Gastroesophageal sphincter (tissue), 4 donors: ENCODE measurements around the gene AMZ1. TPM values are rescaled to one million over a fixed set of nuclear protein-coding genes. Genes with fewer than 3 reads are reported as not detected.
A peak's percentile ranks its signal among the peaks of the same experiment; 100 is the strongest.

ENCODE experiments used
- ATAC-seq: fragments of 150-250 bp; one replicate; pipeline ENCODE4 v1.9.1; 2016; ENCODE audit warnings: mild to moderate bottlenecking, moderate library complexity
- H3K27ac ChIP-seq, 4 donors: fragments of 200-600 bp; sonication (generic) in 3 of 4; 1 replicate in 3 of 4; 2 replicates in 1 of 4; pipeline ENCODE4 v1.5.1; 2016 to 2019
- H3K27me3 ChIP-seq: fragments of 200-600 bp; sonication (generic); one replicate; pipeline ENCODE4 v1.5.1; 2019
- H3K36me3 ChIP-seq, 2 donors: fragments of 200-600 bp; sonication (generic); one replicate each; pipeline ENCODE4 v1.5.1; 2019; ENCODE audit warnings: control low read depth in 1 of 2
- H3K4me1 ChIP-seq, 3 donors: fragments of 200-600 bp; sonication (generic); 1 replicate in 2 of 3; 2 replicates in 1 of 3; pipeline ENCODE4 v1.5.1; 2016 to 2019; ENCODE audit warnings: control low read depth in 2 of 3
- H3K4me3 ChIP-seq, 2 donors: fragments of 200-600 bp; sonication (generic); one replicate each; pipeline ENCODE4 v1.5.1; 2019; ENCODE audit warnings: mild to moderate bottlenecking in 1 of 2, moderate library complexity in 1 of 2
- H3K9me3 ChIP-seq, 3 donors: fragments of 200-600 bp; sonication (generic); one replicate each; pipeline ENCODE4 v1.5.1; 2017 to 2019; ENCODE audit warnings: control low read depth in 2 of 3
- EP300 ChIP-seq: sonication (generic); formaldehyde crosslinking; IDR thresholded peaks from one replicate; pipeline ENCODE4 v1.6.1; 2017; ENCODE audit warnings: antibody characterized with exemption, mild to moderate bottlenecking
- POLR2A ChIP-seq, 2 donors: fragments of 450-650 bp; IDR thresholded peaks; one replicate each; pipeline ENCODE4 v1.6.1; 2017; ENCODE audit warnings: antibody characterized with exemption in 2 of 2, mild to moderate bottlenecking in 2 of 2, moderate library complexity in 1 of 2
- POLR2AphosphoS5 ChIP-seq: sonication (generic); formaldehyde crosslinking; IDR thresholded peaks from one replicate; pipeline ENCODE4 v1.6.1; 2017; ENCODE audit warnings: antibody characterized with exemption
- WGBS, 2 donors: methylation state at CpG; one replicate each; pipeline ENCODE4 v1.1.5; 2018; ENCODE audit warnings: low coverage in 1 of 2; 5-methylcytosine and 5-hydroxymethylcytosine counted together
- total RNA-seq, 4 donors: library from RNA; depleted of rRNA; stranded (reverse); fragments of >200 nt; gene quantifications; one replicate each; pipeline ENCODE4 v1.1.0, GENCODE V29; 2016
- TF ChIP-seq, protein P1 (sequence below), 4 experiments: fragments of 200-600 bp in 2 of 4; fragments of 450-650 bp in 2 of 4; sonication (generic) in 1 of 4; IDR thresholded peaks; one replicate each; pipeline ENCODE4 v1.5.1; 2017 to 2019; ENCODE audit warnings: antibody characterized with exemption in 4 of 4, mild to moderate bottlenecking in 2 of 4, moderate library complexity in 2 of 4

Gene AMZ1
- total RNA-seq, 4 donors from 2014 or later = 0.12 to 0.62 (median 0.32) TPM

- H3K4me3 ChIP-seq = no peak overlapping the region
- H3K9me3 ChIP-seq = no peaks in the 10 kb centered on the region
- H3K27me3 ChIP-seq = no peaks in the 10 kb centered on the region
- H3K36me3 ChIP-seq = peaks cover 0 to 60% of the 10 kb centered on the region in 2 donors
- H3K4me1 ChIP-seq = peaks cover 0 to 22% (median 15%) of the 10 kb centered on the region in 3 donors
- no peak for ATAC-seq
- no peak overlapping the region for H3K27ac ChIP-seq
- no peak for TF ChIP-seq POLR2AphosphoS5
- TF ChIP-seq EP300 = no peak
- TF ChIP-seq, protein P1, sequence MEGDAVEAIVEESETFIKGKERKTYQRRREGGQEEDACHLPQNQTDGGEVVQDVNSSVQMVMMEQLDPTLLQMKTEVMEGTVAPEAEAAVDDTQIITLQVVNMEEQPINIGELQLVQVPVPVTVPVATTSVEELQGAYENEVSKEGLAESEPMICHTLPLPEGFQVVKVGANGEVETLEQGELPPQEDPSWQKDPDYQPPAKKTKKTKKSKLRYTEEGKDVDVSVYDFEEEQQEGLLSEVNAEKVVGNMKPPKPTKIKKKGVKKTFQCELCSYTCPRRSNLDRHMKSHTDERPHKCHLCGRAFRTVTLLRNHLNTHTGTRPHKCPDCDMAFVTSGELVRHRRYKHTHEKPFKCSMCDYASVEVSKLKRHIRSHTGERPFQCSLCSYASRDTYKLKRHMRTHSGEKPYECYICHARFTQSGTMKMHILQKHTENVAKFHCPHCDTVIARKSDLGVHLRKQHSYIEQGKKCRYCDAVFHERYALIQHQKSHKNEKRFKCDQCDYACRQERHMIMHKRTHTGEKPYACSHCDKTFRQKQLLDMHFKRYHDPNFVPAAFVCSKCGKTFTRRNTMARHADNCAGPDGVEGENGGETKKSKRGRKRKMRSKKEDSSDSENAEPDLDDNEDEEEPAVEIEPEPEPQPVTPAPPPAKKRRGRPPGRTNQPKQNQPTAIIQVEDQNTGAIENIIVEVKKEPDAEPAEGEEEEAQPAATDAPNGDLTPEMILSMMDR (IDR thresholded peaks at IDR 0.05) = no peak
- TF ChIP-seq POLR2A (IDR thresholded peaks at IDR 0.05) = no peak
- WGBS, 2 donors = 60 to 92% methylated on average over 3 to 5 of the region's 43 CpGs
Observed at GRCh38 chr7:2661602-2662272, 26.3 kb upstream of the AMZ1 start.

DNA sequence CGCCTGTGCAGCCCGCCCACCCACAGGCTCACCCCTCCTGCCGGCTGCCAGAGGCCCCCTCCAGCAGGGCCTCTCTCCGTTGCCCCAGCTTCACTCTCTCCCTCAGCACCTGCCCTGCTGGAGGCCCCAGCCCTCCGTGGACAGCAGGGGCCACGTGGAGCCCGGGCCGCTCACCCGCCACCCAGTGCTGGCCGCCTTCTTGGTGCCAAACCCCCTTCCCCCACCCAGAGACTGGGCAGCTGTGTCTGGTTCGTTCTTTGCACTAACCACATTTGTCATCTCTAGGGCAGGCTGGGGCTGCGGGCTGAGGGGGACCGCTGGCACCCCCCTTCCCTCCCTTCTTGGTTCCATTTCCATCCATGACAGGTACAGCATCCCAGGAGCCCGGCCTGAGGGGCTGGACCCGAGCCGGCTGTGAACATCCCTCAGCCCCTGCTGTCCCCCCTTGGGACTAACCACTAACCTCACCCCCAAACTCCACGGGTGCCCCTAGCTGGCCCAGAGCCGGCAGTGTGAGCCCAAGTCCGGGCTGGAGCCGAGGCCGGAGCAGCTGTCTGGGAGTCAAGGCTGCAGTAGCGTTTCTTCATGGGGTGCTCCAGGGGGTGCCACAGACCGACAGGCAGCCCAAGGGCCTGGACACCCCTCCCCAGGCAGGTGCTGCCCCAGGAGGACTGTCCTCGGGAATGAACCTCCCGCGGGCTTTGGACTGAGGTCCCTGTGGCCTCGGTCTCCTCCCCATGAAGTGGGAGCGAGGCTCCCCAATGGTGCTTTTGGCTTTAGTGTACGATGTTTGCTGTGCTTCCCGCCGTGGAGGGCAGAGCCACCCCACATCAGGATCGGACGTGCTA, 25.5 kb upstream of the AMZ1 start:
- WGBS, 2 donors = 80% methylated on average over 1 of the region's 33 CpGs; no CpG with 5 or more reads in 1 of the 2 donors
- no peaks in the 10 kb centered on the region for H3K9me3 ChIP-seq
- peaks cover 0 to 57% of the 10 kb centered on the region in 2 donors for H3K36me3 ChIP-seq
- no peaks in the 10 kb centered on the region for H3K27me3 ChIP-seq
- TF ChIP-seq EP300 = no peak
- TF ChIP-seq POLR2A (IDR thresholded peaks at IDR 0.05) = no peak
- no peak for TF ChIP-seq POLR2AphosphoS5
- TF ChIP-seq, protein P1 (IDR thresholded peaks at IDR 0.05) = no peak
- ATAC-seq = no peak
- H3K4me1 ChIP-seq = peaks cover 0 to 22% (median 15%) of the 10 kb centered on the region in 3 donors
- H3K4me3 ChIP-seq = no peak overlapping the region
- H3K27ac ChIP-seq = peak overlapping the region in 1 of 4 donors; percentile 57

GRCh38 chr7:2663121-2663886, 24.7 kb upstream of the AMZ1 start:
- H3K27ac ChIP-seq = peak overlapping the region in 1 of 4 donors; percentile 57
- H3K9me3 ChIP-seq = no peaks in the 10 kb centered on the region
- H3K36me3 ChIP-seq = peaks cover 0 to 48% of the 10 kb centered on the region in 2 donors
- WGBS, 2 donors = 75 to 81% methylated on average over 4 to 7 of the region's 30 CpGs
- peaks cover 0 to 22% (median 15%) of the 10 kb centered on the region in 3 donors for H3K4me1 ChIP-seq
- no peaks in the 10 kb centered on the region for H3K27me3 ChIP-seq
- H3K4me3 ChIP-seq = no peak overlapping the region
- peak; percentile 69 for ATAC-seq
- no peak for TF ChIP-seq EP300
- peak; percentile 55 for TF ChIP-seq POLR2AphosphoS5

- TF ChIP-seq, protein P1 (IDR thresholded peaks at IDR 0.05) = no peak
- no peak for TF ChIP-seq EP300
- no peak for TF ChIP-seq POLR2AphosphoS5
- no peak for TF ChIP-seq POLR2A (IDR thresholded peaks at IDR 0.05)
- Histone ChIP-seq H3K4me3 (no peak overlapping the region), H3K36me3 (peaks cover 0 to 42% of the 10 kb centered on the region in 2 donors), H3K9me3 (no peaks in the 10 kb centered on the region), H3K27me3 (no peaks in the 10 kb centered on the region), H3K4me1 (peaks cover 0 to 22% (median 15%) of the 10 kb centered on the region in 3 donors), H3K27ac (peak overlapping the region in 1 of 4 donors; percentile 57)
- ATAC-seq = no peak
- 100% methylated on average over 1 of the region's 4 CpGs; no CpG with 5 or more reads in 1 of the 2 donors for WGBS, 2 donors
Observed at GRCh38 chr7:2663960-2664359, 24.0 kb upstream of the AMZ1 start.

DNA sequence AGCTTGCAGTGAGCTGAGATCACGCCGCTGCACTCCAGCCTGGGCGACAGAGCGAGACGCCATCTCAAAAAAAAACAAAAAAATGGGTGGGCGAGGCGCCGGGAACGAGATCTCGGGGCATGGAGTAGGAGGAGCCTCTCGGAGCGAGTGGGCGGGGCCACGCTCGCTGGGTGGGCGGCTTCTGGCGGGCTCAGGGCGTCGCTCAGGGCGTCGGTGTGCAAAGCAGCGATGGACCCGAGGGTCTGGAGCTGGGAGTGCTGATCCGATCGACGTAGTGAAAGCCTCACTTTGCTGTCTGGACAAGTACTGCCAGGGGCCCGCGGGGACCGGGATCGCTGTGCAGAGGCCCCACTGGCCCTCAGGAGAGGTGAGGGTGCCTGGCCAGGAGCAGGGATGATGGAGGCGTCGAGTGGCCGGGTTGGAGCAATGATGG, 22.6 kb upstream of the AMZ1 start:
- Histone ChIP-seq H3K27ac (no peak overlapping the region), H3K4me1 (peaks cover 0 to 22% (median 15%) of the 10 kb centered on the region in 3 donors), H3K9me3 (no peaks in the 10 kb centered on the region), H3K4me3 (no peak overlapping the region), H3K27me3 (peaks cover 5% of the 10 kb centered on the region), H3K36me3 (peaks cover 0 to 28% of the 10 kb centered on the region in 2 donors)
- WGBS, 2 donors = 100% methylated on average over 1 of the region's 33 CpGs; no CpG with 5 or more reads in 1 of the 2 donors
- no peak for ATAC-seq
- TF ChIP-seq POLR2A (IDR thresholded peaks at IDR 0.05) = no peak
- no peak for TF ChIP-seq POLR2AphosphoS5
- TF ChIP-seq, protein P1 (IDR thresholded peaks at IDR 0.05) = no peak
- no peak for TF ChIP-seq EP300
